HL-60 (cell line): Measurements from ENCODE around the gene ZFTA.
"Not testable (repeated sequence)": the region's sequence is repeated elsewhere in the genome, so short reads cannot be mapped to it uniquely, and the experiment has no call there.

Experiments used
- DNase-seq, 2 experiments: peaks; one replicate each; pipeline ENCODE4 v3.0.0-alpha.2; 2010 to 2020; ENCODE audit warnings: low read depth in 1 of 2, low spot score in 1 of 2
- H3K27ac ChIP-seq: fragments of 250-450 bp; sonication (Bioruptor Pico); replicated peaks from 2 replicates; pipeline ENCODE4 v1.5.1; 2020; ENCODE audit warnings: mild to moderate bottlenecking, moderate library complexity
- H3K27me3 ChIP-seq: fragments of 250-450 bp; sonication (Bioruptor Pico); 2 replicates; pipeline ENCODE4 v1.5.1; 2021; ENCODE audit warnings: mild to moderate bottlenecking, moderate library complexity; ENCODE audit not compliant: insufficient read depth, poor library complexity, severe bottlenecking
- H3K4me3 ChIP-seq: replicated peaks from 2 replicates; pipeline ENCODE4 v1.5.1; 2011; ENCODE audit warnings: mild to moderate bottlenecking, control low read depth, low read length; ENCODE audit not compliant: insufficient read depth
- GABPA ChIP-seq: IDR thresholded peaks from 2 replicates; pipeline ENCODE4 v1.6.1; 2012; ENCODE audit warnings: low read depth
- POLR2AphosphoS5 ChIP-seq: IDR thresholded peaks from 2 replicates; pipeline ENCODE4 v1.6.1; 2012; ENCODE audit warnings: low read depth
- SPI1 ChIP-seq: IDR thresholded peaks from 2 replicates; pipeline ENCODE4 v1.6.1; 2012; ENCODE audit warnings: low read depth, mild to moderate bottlenecking, borderline replicate concordance
- TF ChIP-seq, protein P1 (sequence below): IDR thresholded peaks from 2 replicates; pipeline ENCODE4 v1.6.1; 2012; ENCODE audit warnings: low read depth; ENCODE audit not compliant: insufficient replicate concordance
- TF ChIP-seq, protein P2 (sequence below): IDR thresholded peaks from one replicate; pipeline ENCODE4 v1.5.1; 2011; ENCODE audit warnings: low read length, control low read depth, inconsistent platforms; ENCODE audit not compliant: insufficient read depth

ZFTA gene

DNA sequence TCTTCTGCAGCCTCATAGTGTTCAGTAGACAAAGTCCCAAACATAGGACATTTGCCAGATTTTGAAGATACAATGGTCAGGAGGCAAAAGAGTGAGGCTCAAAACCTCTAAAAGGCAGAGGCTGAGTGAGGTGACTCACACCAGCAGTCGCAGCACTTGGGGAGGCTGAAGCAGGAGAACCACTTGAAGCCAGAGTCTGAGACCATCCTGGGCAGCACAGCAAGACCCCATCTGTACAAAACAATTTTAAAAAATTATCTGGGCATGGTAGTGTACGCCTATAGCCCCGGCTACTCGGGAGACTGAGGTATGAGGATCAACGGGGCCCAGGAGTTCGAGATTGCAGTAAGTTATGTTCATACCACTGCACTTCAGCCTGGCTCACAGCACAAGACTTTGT is 14.2 kb upstream of the ZFTA start:
- H3K4me3 ChIP-seq = no peak overlapping the region
- TF ChIP-seq, protein P1, sequence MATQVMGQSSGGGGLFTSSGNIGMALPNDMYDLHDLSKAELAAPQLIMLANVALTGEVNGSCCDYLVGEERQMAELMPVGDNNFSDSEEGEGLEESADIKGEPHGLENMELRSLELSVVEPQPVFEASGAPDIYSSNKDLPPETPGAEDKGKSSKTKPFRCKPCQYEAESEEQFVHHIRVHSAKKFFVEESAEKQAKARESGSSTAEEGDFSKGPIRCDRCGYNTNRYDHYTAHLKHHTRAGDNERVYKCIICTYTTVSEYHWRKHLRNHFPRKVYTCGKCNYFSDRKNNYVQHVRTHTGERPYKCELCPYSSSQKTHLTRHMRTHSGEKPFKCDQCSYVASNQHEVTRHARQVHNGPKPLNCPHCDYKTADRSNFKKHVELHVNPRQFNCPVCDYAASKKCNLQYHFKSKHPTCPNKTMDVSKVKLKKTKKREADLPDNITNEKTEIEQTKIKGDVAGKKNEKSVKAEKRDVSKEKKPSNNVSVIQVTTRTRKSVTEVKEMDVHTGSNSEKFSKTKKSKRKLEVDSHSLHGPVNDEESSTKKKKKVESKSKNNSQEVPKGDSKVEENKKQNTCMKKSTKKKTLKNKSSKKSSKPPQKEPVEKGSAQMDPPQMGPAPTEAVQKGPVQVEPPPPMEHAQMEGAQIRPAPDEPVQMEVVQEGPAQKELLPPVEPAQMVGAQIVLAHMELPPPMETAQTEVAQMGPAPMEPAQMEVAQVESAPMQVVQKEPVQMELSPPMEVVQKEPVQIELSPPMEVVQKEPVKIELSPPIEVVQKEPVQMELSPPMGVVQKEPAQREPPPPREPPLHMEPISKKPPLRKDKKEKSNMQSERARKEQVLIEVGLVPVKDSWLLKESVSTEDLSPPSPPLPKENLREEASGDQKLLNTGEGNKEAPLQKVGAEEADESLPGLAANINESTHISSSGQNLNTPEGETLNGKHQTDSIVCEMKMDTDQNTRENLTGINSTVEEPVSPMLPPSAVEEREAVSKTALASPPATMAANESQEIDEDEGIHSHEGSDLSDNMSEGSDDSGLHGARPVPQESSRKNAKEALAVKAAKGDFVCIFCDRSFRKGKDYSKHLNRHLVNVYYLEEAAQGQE = no peak
- TF ChIP-seq SPI1 (no peak), POLR2AphosphoS5 (no peak), GABPA (no peak)
- TF ChIP-seq, protein P2, sequence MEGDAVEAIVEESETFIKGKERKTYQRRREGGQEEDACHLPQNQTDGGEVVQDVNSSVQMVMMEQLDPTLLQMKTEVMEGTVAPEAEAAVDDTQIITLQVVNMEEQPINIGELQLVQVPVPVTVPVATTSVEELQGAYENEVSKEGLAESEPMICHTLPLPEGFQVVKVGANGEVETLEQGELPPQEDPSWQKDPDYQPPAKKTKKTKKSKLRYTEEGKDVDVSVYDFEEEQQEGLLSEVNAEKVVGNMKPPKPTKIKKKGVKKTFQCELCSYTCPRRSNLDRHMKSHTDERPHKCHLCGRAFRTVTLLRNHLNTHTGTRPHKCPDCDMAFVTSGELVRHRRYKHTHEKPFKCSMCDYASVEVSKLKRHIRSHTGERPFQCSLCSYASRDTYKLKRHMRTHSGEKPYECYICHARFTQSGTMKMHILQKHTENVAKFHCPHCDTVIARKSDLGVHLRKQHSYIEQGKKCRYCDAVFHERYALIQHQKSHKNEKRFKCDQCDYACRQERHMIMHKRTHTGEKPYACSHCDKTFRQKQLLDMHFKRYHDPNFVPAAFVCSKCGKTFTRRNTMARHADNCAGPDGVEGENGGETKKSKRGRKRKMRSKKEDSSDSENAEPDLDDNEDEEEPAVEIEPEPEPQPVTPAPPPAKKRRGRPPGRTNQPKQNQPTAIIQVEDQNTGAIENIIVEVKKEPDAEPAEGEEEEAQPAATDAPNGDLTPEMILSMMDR = no peak
- no peak overlapping the region for H3K27ac ChIP-seq
- no peak for DNase-seq
- peaks cover 9% of the 10 kb centered on the region for H3K27me3 ChIP-seq

DNA sequence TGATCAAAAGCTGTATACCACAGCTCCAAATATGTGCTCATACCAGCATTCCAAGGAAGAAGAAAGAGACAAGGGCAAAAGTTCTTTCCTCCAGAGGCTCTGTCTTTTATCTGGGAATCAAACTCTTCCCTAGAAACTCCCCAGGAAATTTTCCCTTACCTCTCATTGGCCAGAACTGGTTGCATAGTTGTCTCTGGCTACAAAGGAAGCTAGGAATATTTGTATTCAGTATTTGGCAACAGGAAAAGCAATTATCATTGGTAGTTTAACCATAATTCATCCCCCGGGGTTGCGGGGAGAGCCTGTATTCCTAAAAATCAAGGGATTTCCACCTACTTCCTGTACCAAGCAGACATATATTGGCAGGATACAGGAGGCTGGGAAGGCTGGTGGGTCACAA is 10.5 kb upstream of the ZFTA start:
- Histone ChIP-seq H3K27ac (no peak overlapping the region), H3K27me3 (peaks cover 5% of the 10 kb centered on the region), H3K4me3 (no peak overlapping the region)
- TF ChIP-seq, protein P1 = no peak
- TF ChIP-seq GABPA = no peak
- TF ChIP-seq, protein P2 = no peak
- TF ChIP-seq POLR2AphosphoS5 = no peak
- no peak for TF ChIP-seq SPI1
- no peak for DNase-seq

DNA sequence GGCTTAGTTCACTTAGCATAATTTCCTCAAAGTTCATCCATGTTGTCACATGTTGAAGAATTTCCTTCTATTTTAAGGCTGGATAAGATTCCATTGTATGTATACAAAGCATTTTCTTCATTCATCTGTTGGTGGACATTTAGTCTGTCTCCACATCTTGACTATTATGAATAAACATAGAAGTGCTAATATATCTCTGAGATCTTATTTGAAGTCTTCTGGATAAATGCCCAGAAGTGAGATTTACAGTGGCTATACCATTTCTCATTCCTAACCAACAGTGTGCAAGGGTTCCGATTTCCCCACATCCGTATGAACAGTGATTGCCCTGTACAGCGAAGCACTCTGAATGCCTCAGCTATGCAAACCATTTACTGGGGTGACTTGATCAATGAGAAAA is 6.6 kb upstream of the ZFTA start:
- DNase-seq = no peak
- TF ChIP-seq, protein P1 = no peak
- TF ChIP-seq SPI1 (no peak), POLR2AphosphoS5 (no peak), GABPA (no peak)
- TF ChIP-seq, protein P2 = no peak
- H3K4me3 ChIP-seq = no peak overlapping the region
- H3K27ac ChIP-seq = no peak overlapping the region
- H3K27me3 ChIP-seq = peaks cover 24% of the 10 kb centered on the region

DNA sequence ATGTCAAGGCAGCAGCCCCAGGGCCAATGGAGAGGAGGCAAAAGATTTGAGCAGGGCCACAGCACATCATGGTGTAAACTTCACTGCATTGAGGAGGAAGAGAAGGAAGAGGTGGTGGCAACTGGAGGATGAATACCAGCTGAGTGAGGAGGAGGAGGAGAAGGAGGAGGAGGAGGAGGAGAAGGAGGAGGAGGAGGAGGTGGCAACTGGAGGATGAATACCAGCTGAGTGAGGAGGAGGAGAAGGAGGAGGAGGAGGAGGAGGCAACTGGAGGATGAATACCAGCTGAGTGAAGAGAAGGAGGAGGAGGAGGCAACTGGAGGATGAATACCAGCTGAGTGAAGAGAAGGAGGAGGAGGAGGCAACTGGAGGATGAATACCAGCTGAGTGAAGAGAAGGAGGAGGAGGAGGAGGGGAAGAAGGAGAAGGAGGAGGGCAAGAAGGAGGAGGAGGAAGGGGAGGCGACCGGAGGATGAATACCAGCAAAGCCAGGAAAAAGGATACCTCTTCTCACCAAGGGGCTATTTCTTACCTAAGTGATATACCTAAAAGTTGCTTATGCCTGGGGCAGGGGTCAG is 3.3 kb upstream of the ZFTA start:
- H3K27me3 ChIP-seq = peaks cover 29% of the 10 kb centered on the region
- not testable (repeated sequence) for DNase-seq, H3K27ac ChIP-seq, H3K4me3 ChIP-seq
